ENCODE results near the gene PFDN6. TPM values are rescaled to one million over a fixed set of nuclear protein-coding genes. Genes with fewer than 3 reads are reported as not detected.

PFDN6 gene
- total RNA-seq, 1 donor from 2014 or later = 55.8 TPM

DNA sequence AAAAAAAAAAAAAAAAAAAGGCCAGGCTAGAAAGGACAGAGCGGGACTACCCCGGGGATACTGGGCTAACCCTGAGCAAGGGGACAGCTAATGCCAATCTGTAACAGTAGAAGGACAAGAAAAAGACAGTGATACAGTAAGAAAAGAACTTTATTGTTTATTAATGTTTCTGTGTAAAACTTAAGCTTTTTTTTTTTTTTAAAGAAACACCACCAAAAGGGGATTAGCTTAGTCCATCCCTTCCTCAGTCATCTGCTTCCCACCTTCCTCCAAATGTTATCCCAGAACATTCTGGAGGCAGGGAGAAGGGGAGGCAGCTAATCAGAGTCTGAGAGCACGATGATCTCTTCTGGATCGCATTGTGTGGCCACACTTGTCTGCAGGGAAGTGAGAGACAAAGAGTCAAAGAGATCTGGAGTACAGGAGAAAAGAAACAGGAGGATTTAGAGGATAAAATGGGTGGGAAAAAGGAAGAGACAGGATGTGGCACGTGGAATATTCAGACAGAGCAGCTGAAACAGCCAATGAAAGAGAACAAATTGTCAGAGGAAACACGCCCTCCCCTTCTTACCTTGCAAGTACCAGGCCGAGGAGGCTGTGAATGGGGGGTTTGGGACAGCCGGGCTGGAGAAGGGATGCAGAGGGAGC is 29.1 kb downstream of the PFDN6 start:
- no peak for DNase-seq (ENCODE audit: low read depth)
- TF ChIP-seq, protein P1, sequence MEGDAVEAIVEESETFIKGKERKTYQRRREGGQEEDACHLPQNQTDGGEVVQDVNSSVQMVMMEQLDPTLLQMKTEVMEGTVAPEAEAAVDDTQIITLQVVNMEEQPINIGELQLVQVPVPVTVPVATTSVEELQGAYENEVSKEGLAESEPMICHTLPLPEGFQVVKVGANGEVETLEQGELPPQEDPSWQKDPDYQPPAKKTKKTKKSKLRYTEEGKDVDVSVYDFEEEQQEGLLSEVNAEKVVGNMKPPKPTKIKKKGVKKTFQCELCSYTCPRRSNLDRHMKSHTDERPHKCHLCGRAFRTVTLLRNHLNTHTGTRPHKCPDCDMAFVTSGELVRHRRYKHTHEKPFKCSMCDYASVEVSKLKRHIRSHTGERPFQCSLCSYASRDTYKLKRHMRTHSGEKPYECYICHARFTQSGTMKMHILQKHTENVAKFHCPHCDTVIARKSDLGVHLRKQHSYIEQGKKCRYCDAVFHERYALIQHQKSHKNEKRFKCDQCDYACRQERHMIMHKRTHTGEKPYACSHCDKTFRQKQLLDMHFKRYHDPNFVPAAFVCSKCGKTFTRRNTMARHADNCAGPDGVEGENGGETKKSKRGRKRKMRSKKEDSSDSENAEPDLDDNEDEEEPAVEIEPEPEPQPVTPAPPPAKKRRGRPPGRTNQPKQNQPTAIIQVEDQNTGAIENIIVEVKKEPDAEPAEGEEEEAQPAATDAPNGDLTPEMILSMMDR (conservative IDR thresholded peaks at IDR 0.05; ENCODE audit: low read depth, low read length) = no peak
- H3K4me3 ChIP-seq (ENCODE audit: low read depth, low read length) = peak overlapping the region; percentile 61

DNA sequence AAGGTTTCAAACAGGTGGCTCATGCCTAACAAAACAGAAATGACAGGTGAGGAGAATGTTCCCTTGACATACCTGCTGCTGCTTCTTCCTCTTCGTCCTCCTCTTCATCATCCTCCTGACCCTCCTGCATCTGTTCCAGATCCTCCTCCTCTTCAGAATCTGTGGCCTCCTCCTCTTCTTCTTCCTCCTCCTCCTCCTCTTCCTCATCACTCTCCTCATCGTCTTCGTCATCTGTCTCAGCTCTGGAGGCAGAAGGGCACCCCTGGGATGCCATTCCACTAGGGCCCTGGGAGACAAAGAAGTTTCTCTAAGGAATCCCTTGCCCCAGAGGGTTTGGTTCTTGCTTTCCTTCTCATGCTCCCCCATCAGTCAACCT is 30.5 kb downstream of the PFDN6 start:
- H3K4me3 ChIP-seq (ENCODE audit: low read depth, low read length) = no peak overlapping the region
- DNase-seq (ENCODE audit: low read depth) = no peak
- TF ChIP-seq, protein P1 (conservative IDR thresholded peaks at IDR 0.05; ENCODE audit: low read depth, low read length) = no peak

DNA sequence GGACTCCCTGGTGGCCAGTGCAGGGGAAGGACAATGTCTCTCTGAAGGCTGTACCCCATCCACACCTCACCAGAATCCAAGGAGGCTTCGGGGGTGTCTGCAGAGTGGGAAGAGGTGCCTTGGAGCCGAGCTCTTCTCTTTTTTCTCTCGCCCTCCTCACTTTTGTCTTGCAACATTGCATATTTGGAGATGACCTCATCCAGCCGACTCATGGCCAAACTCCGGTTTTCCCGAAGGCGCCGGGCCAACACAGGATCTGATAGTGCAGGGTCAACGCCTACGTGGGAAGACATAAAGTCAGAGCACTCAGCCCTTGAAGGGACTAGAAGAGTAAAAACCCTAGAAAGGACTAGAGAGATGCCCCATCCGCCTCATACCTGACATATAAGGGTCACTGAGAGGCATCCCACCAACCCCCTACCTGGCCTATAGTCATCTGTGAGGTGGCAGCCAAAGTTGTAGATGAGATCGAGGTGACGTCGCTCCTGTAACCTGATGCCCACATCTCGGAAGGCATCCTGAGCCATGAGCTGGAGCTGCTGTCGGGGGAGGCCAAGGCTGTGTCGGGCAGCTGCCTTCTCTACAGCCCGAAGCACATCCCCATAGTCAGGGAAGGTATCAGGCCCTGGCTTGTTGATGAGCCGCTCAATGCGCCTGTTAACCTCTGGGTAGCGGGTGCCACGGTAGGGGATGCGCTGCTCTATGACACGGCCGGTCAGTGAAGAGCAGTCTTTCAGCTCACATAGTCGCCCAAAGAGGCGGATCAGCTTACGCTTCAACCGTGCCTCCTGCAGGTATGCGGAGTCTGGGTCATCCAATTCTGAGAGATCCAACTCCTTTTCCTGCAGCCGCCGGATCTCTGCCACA is 31.1 kb downstream of the PFDN6 start:
- DNase-seq (ENCODE audit: low read depth) = no peak
- TF ChIP-seq, protein P1 (conservative IDR thresholded peaks at IDR 0.05; ENCODE audit: low read depth, low read length) = no peak
- no peak overlapping the region for H3K4me3 ChIP-seq (ENCODE audit: low read depth, low read length)

DNA sequence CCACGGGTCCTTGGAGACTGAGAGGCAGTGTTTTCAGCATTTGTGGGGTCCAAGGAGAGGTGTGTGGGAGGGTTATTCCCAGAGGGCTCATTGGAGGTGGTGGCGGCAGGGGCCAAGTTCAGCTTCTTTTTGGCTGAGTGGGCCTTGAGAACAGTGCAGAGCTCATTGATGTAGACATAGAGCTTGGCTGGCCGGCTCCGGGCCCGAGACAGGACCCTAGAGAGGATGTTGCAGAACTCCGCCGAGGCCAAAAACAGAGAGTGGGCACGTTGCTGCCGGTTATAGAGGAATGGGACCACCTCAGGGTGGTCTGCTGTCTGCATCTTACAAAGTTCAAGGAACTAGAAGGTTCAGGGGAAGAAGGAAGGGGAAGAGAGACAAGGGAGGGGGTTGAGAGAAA is 31.8 kb downstream of the PFDN6 start:
- peak overlapping the region; percentile 92 for H3K4me3 ChIP-seq (ENCODE audit: low read depth, low read length)
- DNase-seq (ENCODE audit: low read depth) = no peak
- TF ChIP-seq, protein P1 (conservative IDR thresholded peaks at IDR 0.05; ENCODE audit: low read depth, low read length) = no peak

DNA sequence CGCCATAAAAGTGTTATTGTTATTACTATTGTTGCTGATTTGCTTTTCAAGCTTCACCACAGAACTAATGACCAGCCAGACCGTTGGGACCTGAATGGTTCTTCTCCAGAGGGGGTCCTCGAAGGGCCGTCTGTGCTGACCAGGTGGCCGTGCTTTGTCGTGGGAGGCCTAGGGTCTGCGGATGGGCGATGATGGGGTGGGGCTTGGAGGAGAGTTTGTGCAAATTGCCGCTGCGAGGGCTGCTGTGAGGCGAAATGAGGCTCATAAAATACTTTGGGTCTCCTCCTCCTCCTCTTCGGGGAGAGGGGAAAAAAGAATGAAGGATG is 34.2 kb downstream of the PFDN6 start:
- H3K4me3 ChIP-seq (ENCODE audit: low read depth, low read length) = peak overlapping the region; percentile 92
- TF ChIP-seq, protein P1 (conservative IDR thresholded peaks at IDR 0.05; ENCODE audit: low read depth, low read length) = no peak
- no peak for DNase-seq (ENCODE audit: low read depth)

DNA sequence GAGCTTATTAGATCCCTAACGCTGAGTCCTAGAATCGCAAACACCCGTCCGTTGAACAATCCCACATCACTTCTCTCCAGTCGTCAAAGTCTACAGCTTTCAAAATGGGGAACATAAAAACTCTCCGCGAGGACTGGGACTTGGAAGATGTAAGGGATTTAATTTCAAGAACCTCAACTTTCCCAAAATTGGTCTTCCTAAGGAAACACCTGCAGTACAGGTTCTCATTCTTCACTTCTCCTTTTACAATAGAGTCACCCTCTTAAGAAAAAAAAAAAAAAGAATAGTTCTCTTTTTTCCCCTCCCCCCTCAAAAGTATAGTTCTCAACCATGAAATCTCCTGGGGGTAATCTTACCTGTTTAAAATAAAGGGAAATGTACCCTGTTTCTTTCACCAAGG is 34.7 kb downstream of the PFDN6 start:
- no peak for DNase-seq (ENCODE audit: low read depth)
- H3K4me3 ChIP-seq (ENCODE audit: low read depth, low read length) = peak overlapping the region; percentile 92
- TF ChIP-seq, protein P1 (conservative IDR thresholded peaks at IDR 0.05; ENCODE audit: low read depth, low read length) = no peak
